ENCODE data around the gene RSRC2.
A peak's percentile ranks its signal among the peaks of the same experiment; 100 is the strongest.
"Not testable (repeated sequence)": the region's sequence is repeated elsewhere in the genome, so short reads cannot be mapped to it uniquely, and the experiment has no call there.

RSRC2 gene

GRCh38 chr12:122517877-122518276, 8.9 kb downstream of the RSRC2 start:
- no peak for DNase-seq

DNA sequence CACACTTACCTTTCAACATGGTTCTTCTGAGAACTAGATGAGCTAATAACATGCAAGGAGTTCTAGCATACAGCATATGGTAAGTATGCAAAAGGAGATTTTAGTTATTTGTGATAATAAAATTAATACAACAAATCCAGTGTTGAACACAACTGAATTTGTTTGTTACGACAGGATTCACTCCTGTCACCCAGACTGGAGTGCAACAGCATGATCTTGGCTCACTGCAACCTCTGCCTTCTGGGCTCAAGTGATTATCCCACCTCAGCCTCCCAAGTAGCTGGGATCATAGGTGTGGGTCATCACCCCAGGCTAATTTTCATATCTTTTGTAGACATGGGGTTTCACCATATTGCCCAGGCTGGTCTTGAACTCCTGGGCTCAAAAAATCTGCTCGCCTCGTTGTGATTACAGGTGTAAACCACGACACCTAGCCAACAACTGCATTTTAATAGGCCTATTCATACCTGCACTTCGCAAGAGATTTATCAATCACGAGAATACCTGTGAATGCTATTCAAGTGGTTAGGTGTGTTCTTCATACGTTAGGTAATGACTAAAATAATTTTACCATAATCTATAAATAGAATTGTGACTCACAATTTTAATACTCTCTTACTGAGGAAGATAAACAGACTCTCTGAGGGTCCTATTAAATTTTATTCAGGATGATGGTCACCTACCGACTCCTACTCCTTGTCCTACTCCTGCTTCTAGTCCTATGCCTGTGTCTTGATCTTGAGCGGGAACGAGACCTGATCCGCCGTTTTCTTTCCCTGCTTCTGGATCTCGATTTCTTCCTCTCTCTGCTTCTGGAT, 10.0 kb downstream of the RSRC2 start:
- DNase-seq: no peak

GRCh38 chr12:122515275-122515674, 11.5 kb downstream of the RSRC2 start:
- no peak for DNase-seq

- no peak for DNase-seq
Measured at GRCh38 chr12:122513660-122514059, 13.1 kb downstream of the RSRC2 start.

- not testable (repeated sequence) for DNase-seq
Measured at GRCh38 chr12:122513028-122513427, 13.7 kb downstream of the RSRC2 start.

DNA sequence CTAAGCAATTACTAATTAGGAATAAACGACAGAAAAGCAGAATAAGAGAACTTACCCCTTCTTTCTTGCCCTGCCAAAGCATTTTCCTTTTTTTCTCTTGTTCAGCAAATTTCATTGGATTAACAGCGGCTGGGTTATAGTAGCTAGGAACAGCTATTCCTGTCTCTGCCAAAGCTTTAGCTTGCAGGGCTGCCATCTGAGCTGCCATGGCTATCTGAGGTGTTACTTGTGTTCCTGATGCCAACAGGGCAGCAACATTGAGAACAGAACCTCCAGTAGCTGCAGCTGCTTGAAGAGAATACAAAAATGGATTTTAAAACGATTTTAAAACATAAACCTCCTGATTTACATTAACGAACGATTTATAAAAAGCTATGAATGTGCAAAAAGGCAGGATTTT, 18.6 kb downstream of the RSRC2 start:
- DNase-seq: no peak

GRCh38 chr12:122506393-122506938, 20.3 kb downstream of the RSRC2 start:
- DNase-seq: no peak

GRCh38 chr12:122505419-122506051, 21.2 kb downstream of the RSRC2 start:
- no peak for DNase-seq

DNA sequence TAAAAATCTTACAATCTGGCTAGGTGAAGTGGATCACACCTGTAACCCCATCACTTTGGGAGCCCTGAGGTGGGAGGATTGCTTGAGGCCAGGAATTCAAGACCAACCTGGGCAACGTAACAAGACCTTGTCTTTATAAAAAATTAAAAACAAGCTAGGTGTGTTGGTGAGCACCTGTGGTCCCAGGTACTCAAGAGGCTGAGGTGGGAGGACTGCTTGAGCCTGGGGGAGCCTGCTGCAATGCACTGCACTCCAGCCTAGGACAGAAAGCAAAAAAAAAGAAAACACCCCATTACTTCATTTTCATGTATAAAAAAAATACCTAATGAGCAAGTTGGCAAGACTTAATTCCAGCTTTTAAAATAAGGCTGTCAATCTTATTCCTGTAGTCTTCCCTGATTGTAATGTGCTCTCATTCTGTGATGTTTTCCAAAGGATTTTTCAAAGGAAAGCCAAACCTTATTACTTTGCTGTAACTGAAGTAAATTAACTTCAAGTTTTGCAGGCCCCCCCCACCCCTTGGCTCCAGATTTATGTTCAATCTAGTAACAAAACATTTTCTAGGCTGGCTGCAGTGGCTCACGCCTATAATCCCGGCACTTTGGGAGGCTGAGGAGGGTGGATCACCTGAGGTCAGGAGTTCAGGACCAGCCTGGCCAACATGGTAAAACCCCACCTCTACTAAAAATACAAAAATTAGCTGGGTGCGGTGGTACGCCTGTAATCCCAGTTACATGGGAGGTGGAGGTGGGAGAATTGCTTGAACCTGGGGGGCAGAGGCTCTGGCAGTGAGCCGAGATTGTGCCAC, 22.7 kb downstream of the RSRC2 start:
- DNase-seq: no peak

- DNase-seq: no peak
Measured at GRCh38 chr12:122503147-122503751, 23.5 kb downstream of the RSRC2 start.

- no peak for DNase-seq
Measured at GRCh38 chr12:122501489-122501989, 25.2 kb downstream of the RSRC2 start.

DNA sequence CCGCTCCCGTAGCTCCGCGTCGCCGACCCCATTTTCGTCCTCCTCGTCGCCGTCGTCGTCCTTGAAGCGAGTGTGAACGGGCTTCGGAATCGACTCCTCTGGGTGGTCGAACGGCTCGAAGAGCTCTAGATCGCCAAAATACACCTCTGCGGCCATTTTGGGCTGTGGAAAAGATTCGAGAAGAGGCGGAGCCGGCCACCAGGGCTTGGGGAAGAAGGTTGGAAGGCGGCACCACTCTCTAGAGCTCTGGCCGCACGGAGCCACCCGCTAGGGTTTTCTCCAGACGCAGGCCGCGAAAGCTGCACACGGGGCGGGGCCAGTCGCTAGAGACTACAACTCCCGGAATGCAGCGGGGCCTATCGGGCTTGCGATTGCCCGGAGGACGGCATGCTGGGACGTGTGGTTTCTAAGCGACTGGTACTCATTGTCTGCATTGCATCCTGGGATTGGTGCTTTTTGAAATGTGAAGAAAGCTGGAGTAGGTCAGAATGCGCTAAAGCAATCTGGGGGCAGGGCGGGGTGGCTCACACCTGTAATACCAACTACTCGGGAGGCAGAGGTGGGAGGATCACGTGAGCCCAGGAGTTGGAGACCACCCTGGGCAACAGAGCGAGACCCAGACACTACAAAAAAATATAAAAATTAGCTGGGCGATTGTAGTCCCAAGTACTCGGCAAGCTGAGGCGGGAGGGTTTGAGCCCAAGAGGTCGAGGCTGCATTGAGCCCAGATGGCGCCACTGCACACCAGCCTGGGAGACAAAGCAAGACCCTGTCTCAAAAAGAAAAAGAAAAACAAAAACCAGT, 25.8 kb downstream of the RSRC2 start, which contains the start of gene ZCCHC8:
Gene ZCCHC8 (minus strand): TSS at position 248 of the 804 bp plus-strand sequence. CDS start 92 bp downstream, at position 156.
- DNase-seq: peak; percentile 90 to 98 (median 95)

- peak in 4 of 5 donors; percentile 15 to 63 (median 22) for DNase-seq
Measured at GRCh38 chr12:122499991-122500684, 26.6 kb downstream of the RSRC2 start.

GRCh38 chr12:122495258-122495657, 31.5 kb downstream of the RSRC2 start:
- no peak for DNase-seq

GRCh38 chr12:122493222-122493621, 33.5 kb downstream of the RSRC2 start:
- not testable (repeated sequence) for DNase-seq

- no peak for DNase-seq
Measured at GRCh38 chr12:122491991-122492390, 34.7 kb downstream of the RSRC2 start.

DNA sequence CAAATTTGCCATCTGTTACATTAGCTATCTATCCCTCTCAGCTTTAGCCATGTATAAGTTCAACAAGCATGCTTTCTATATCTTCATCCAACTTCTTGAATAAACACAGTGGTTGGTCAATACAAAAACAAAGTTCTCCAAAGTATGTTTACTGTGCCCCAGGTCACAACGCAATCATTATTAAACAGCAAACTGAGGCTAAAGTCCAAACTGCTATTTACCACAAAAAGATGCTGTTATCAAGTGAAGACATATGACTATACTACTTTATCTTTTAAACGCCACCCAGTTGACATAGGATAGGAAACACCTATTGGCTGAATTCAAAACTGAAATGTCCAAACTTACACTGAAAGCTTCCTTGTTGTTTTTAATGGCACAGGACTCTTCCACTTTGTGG, 37.7 kb downstream of the RSRC2 start:
- no peak for DNase-seq

DNA sequence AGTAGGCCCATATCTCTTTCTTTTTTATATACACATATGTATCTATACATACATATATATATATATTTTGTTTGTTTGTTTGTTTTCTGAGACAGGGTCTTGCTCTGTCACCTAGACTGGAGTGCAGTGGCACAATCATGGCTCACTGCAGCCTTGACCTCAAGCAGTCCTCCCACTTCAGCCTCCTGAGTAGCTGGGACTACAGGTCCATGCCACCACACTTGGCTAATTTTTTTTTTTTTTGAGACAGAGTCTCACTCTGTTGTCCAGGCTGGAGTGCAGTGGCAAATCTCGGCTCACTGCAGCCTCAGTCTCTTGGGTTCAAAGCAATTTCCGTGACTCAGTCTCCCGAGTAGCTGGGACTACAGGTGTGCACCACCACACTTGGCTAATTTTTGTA, 38.9 kb downstream of the RSRC2 start:
- DNase-seq: not testable (repeated sequence)

GRCh38 chr12:122486805-122487426, 39.8 kb downstream of the RSRC2 start:
- no peak for DNase-seq

- not testable (repeated sequence) for DNase-seq
Measured at GRCh38 chr12:122486360-122486759, 40.4 kb downstream of the RSRC2 start.

All from T-helper 1 cell (primary cell).